PC-9 (cell line): Measurements from ENCODE around the gene NR2F1-AS1.
"Not testable (repeated sequence)": the region's sequence is repeated elsewhere in the genome, so short reads cannot be mapped to it uniquely, and the experiment has no call there.

Experiments
- CTCF ChIP-seq: fragments of 200-600 bp; sonication (generic); conservative IDR thresholded peaks from 2 replicates; pipeline ENCODE4 v1.6.1; 2017; ENCODE audit warnings: mixed run types, antibody characterized with exemption, mild to moderate bottlenecking, moderate library complexity
- EZH2 ChIP-seq: fragments of 200-600 bp; sonication (generic); IDR thresholded peaks from 2 replicates; pipeline ENCODE4 v1.8.0; 2017; ENCODE audit warnings: antibody characterized with exemption, low read depth

GRCh38 chr5:93456796-93457195 lies 124.2 kb downstream of the NR2F1-AS1 start:
- not testable (repeated sequence) for TF ChIP-seq CTCF, EZH2
